ENCODE data around the gene RSRC2. TPM values are rescaled to one million over a fixed set of nuclear protein-coding genes. Genes with fewer than 3 reads are reported as not detected.

The RSRC2 gene
- polyA plus RNA-seq, 1 donor from 2014 or later, result 194 TPM

GRCh38 chr12:122523280-122523679, 3.5 kb downstream of the RSRC2 start:
- Histone ChIP-seq H3F3A (ENCODE audit: insufficient read depth, low read length, poor library complexity, severe bottlenecking) (no peaks in the 10 kb centered on the region), H3K36me3 (ENCODE audit: insufficient read depth, low read length) (peaks cover 17% of the 10 kb centered on the region), H3K9ac (ENCODE audit: low read length) (no peak overlapping the region), H3K9me3 (ENCODE audit: low read length) (no peaks in the 10 kb centered on the region), H3K9me2 (ENCODE audit: insufficient read depth, low read length) (no peaks in the 10 kb centered on the region), H2AFZ (ENCODE audit: low read depth, low read length) (no peak overlapping the region), H3K27me3 (ENCODE audit: insufficient read depth, low read depth, low read length) (no peaks in the 10 kb centered on the region), H3K4me2 (ENCODE audit: low read length) (no peak overlapping the region), H3K27ac (ENCODE audit: low read length) (no peak overlapping the region), H3K79me2 (replicated peaks; ENCODE audit: insufficient read depth, low read length) (peaks cover 74% of the 10 kb centered on the region), H3K4me3 (ENCODE audit: low read length) (peak overlapping the region; percentile 89), H4K20me1 (ENCODE audit: insufficient read depth) (peaks cover 11% of the 10 kb centered on the region)
- no peak for TF ChIP-seq SMC3 (conservative IDR thresholded peaks at IDR 0.05; ENCODE audit: poor library complexity)
- no peak for TF ChIP-seq CTCF (IDR thresholded peaks at IDR 0.05; ENCODE audit: poor library complexity, severe bottlenecking)
- TF ChIP-seq POLR2AphosphoS5 (IDR thresholded peaks at IDR 0.05), result no peak
- TF ChIP-seq MXI1 (conservative IDR thresholded peaks at IDR 0.05; ENCODE audit: poor library complexity, severe bottlenecking), result no peak
- no peak for TF ChIP-seq RAD21 (conservative IDR thresholded peaks at IDR 0.05)
- TF ChIP-seq TAF1 (IDR thresholded peaks at IDR 0.05; ENCODE audit: low read depth), result no peak
- no peak for TF ChIP-seq EZH2 (IDR thresholded peaks at IDR 0.05; ENCODE audit: borderline replicate concordance, insufficient read depth, low read length, poor library complexity, severe bottlenecking)
- no peak for TF ChIP-seq EP300 (conservative IDR thresholded peaks at IDR 0.05; ENCODE audit: poor library complexity, severe bottlenecking)
- no peak for TF ChIP-seq REST (IDR thresholded peaks at IDR 0.05; ENCODE audit: borderline replicate concordance)

- no peak for TF ChIP-seq RAD21 (conservative IDR thresholded peaks at IDR 0.05)
- TF ChIP-seq EZH2 (IDR thresholded peaks at IDR 0.05; ENCODE audit: borderline replicate concordance, insufficient read depth, low read length, poor library complexity, severe bottlenecking), result no peak
- TF ChIP-seq TAF1 (IDR thresholded peaks at IDR 0.05; ENCODE audit: low read depth), result no peak
- TF ChIP-seq POLR2AphosphoS5 (IDR thresholded peaks at IDR 0.05), result no peak
- TF ChIP-seq EP300 (conservative IDR thresholded peaks at IDR 0.05; ENCODE audit: poor library complexity, severe bottlenecking), result no peak
- TF ChIP-seq SMC3 (conservative IDR thresholded peaks at IDR 0.05; ENCODE audit: poor library complexity), result no peak
- no peak for TF ChIP-seq REST (IDR thresholded peaks at IDR 0.05; ENCODE audit: borderline replicate concordance)
- TF ChIP-seq CTCF (IDR thresholded peaks at IDR 0.05; ENCODE audit: poor library complexity, severe bottlenecking), result no peak
- TF ChIP-seq MXI1 (conservative IDR thresholded peaks at IDR 0.05; ENCODE audit: poor library complexity, severe bottlenecking), result no peak
- H3K9me3 ChIP-seq (ENCODE audit: low read length), result no peaks in the 10 kb centered on the region
- peaks cover 17% of the 10 kb centered on the region for H3K36me3 ChIP-seq (ENCODE audit: insufficient read depth, low read length)
- H3K4me2 ChIP-seq (ENCODE audit: low read length), result no peak overlapping the region
- no peak overlapping the region for H2AFZ ChIP-seq (ENCODE audit: low read depth, low read length)
- H3K4me3 ChIP-seq (ENCODE audit: low read length), result no peak overlapping the region
- H3K9ac ChIP-seq (ENCODE audit: low read length), result no peak overlapping the region
- no peaks in the 10 kb centered on the region for H3K27me3 ChIP-seq (ENCODE audit: insufficient read depth, low read depth, low read length)
- H4K20me1 ChIP-seq (ENCODE audit: insufficient read depth), result peaks cover 11% of the 10 kb centered on the region
- no peak overlapping the region for H3K27ac ChIP-seq (ENCODE audit: low read length)
- no peaks in the 10 kb centered on the region for H3K9me2 ChIP-seq (ENCODE audit: insufficient read depth, low read length)
- H3K79me2 ChIP-seq (replicated peaks; ENCODE audit: insufficient read depth, low read length), result peaks cover 63% of the 10 kb centered on the region
- no peaks in the 10 kb centered on the region for H3F3A ChIP-seq (ENCODE audit: insufficient read depth, low read length, poor library complexity, severe bottlenecking)
Measured at GRCh38 chr12:122520676-122521075, 6.1 kb downstream of the RSRC2 start.
